SJCRH30 (cell line): ENCODE results near the gene LAMB1. TPM values are rescaled to one million over a fixed set of nuclear protein-coding genes. Genes with fewer than 3 reads are reported as not detected.

Experiments
- DNase-seq, 2 experiments: peaks; one replicate each; pipeline ENCODE4 v3.0.0-alpha.2; 2015 to 2020
- H3K27ac ChIP-seq: fragments of 250-450 bp; sonication (Bioruptor Pico); 2 replicates; pipeline ENCODE4 v1.5.1; 2020; ENCODE audit warnings: mild to moderate bottlenecking, moderate library complexity
- H3K27me3 ChIP-seq: fragments of 250-450 bp; sonication (Bioruptor Pico); 2 replicates; pipeline ENCODE4 v1.5.1; 2020; ENCODE audit warnings: mild to moderate bottlenecking, moderate library complexity
- H3K36me3 ChIP-seq: fragments of 250-450 bp; sonication (Bioruptor Pico); 2 replicates; pipeline ENCODE4 v1.5.1; 2020; ENCODE audit warnings: mild to moderate bottlenecking, moderate library complexity
- H3K4me1 ChIP-seq: fragments of 250-450 bp; sonication (Bioruptor Pico); 2 replicates; pipeline ENCODE4 v1.5.1; 2020; ENCODE audit warnings: mild to moderate bottlenecking, moderate library complexity
- H3K4me3 ChIP-seq: fragments of 250-450 bp; sonication (Bioruptor Pico); 2 replicates; pipeline ENCODE4 v1.5.1; 2020; ENCODE audit warnings: mild to moderate bottlenecking, moderate library complexity
- H3K9me3 ChIP-seq: fragments of 250-450 bp; sonication (Bioruptor Pico); replicated peaks from 2 replicates; pipeline ENCODE4 v1.5.1; 2020; ENCODE audit warnings: mild to moderate bottlenecking, moderate library complexity
- total RNA-seq: library from RNA; depleted of rRNA; stranded (reverse); fragments of >200 nt; shearing (Covaris generic); gene quantifications from 2 replicates; pipeline ENCODE4 v1.2.3, GENCODE V29; 2014

The LAMB1 gene
- total RNA-seq, 1 experiment from 2014 or later, result 106 TPM

DNA sequence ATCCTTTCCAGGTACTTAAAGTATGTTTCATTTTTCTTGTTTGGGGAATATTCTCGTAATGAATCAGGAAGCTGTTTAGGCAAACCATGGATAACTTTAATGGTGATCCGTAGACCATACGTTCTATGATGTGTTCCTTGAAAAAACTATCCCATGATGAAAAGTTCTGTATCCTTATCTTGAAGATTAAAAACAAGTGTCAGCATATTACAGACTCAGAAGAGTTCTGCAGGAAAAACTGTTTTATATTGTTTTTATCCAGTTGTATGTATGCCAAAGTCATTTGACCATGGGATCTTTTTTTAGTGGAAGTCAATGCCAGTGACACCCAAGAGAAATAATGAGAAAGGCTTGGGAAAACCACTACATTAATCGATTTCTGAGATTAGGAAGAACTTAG, 59.9 kb downstream of the LAMB1 start:
- Histone ChIP-seq H3K27ac (no peak overlapping the region), H3K9me3 (no peaks in the 10 kb centered on the region), H3K4me1 (peaks cover 43% of the 10 kb centered on the region), H3K4me3 (no peak overlapping the region), H3K36me3 (peaks cover 56% of the 10 kb centered on the region), H3K27me3 (no peaks in the 10 kb centered on the region)
- no peak for DNase-seq

DNA sequence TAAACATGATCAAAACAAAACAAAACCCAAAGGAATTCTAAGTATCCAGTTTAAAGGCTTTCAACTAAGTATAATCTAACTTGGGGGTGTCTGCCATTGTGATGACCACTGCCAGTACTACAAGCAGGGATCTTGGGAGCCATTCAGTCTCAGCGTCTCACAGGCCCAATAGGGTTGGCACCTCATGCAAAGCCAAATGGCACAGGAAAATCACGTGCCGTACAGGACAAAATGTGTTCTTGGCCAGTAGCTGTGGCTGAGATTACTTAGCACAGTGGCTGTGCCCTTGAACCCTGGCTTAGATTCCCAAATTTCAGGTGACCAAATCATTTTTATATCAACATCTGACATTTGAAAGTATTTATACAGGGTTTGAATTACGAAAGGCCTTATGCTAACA, 62.0 kb downstream of the LAMB1 start:
- H3K4me3 ChIP-seq, result no peak overlapping the region
- no peak for DNase-seq
- peaks cover 42% of the 10 kb centered on the region for H3K4me1 ChIP-seq
- no peak overlapping the region for H3K27ac ChIP-seq
- H3K9me3 ChIP-seq, result no peaks in the 10 kb centered on the region
- H3K36me3 ChIP-seq, result peaks cover 68% of the 10 kb centered on the region
- no peaks in the 10 kb centered on the region for H3K27me3 ChIP-seq

DNA sequence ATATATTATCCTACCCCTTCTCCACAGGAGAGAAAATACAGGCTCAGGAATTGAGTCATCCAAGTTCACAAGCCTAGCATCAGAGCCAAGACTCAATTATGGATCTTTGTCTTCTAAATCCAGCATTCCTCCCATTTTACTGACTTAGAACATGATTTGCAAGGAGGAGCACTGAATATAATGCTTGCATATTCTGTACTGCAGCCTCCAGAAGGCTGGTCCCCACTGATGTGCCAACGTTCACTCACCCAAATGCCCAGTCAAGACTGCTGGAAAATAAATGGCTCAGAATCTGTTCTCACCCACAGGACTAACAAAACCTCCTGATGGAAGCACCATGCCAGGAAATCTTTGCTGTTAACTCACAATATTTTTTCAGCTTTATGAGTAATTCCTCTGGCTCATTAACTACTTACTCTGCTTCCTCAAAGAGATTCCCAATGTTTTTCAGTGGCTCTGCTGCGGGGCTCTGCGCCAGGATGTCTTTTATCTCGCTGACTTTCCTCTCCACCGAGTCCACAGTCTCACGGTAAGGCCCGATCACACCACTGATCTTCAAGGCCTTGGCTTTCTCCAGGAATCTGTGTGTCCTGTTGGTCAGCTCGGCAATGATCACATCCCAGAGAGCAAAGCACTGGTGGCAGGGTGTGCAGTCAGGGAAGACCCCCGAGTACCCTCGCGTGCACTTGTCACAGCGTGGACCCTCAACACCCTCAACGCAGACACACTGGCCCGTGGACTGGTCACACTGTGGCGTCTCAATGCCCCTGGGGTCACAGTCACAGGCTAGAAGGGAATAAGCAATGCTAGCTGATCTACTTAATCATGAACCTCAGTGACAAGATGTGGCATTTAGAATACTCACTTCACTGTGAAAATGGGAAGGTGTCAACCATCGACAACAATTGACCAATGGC, 63.1 kb downstream of the LAMB1 start:
- Histone ChIP-seq H3K9me3 (no peaks in the 10 kb centered on the region), H3K36me3 (peaks cover 74% of the 10 kb centered on the region), H3K4me1 (peaks cover 38% of the 10 kb centered on the region), H3K27me3 (no peaks in the 10 kb centered on the region), H3K27ac (no peak overlapping the region; the same call in 1 of the 2 replicates), H3K4me3 (no peak overlapping the region)
- no peak for DNase-seq

DNA sequence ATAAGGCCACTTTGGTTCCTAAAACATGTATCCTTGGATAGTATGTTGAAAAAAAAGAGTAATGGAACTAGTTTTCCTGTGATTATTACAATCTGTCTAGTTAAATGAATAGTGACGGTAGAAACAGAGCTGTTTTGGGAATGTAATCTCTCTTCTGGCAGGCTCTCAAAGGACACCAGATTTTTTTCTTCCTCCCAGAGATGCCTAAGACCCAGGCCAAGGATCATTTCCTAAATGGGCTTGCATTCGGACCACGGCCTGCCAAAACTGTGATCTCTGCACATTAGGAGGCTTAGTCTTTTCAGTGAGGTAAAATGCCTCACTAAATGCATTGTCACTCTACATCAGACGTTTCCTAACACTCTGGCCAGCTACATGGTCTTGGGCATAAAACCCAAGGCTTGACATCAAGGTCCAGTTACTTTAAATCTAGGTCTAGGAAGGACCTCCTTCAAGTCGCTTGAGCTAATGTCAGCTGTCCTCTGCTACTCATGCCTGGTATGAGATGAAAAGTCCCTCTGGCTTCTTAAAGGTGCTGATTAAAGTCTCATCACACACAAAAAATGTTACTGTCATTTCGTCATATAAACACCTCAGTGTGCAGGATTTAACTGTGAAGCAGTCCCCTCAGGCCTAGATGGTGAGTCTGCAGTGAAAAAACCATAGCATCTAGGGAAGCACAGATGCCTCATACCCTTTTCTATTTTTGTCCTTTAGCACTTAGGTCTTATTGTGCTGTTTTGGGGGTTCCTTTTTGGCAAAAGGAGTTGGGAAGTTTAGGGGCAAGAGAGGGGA, 64.3 kb downstream of the LAMB1 start:
- peak overlapping the region; percentile 7; the same call in 1 of the 2 replicates for H3K27ac ChIP-seq
- peaks cover 46% of the 10 kb centered on the region for H3K4me1 ChIP-seq
- DNase-seq, result no peak
- peaks cover 70% of the 10 kb centered on the region for H3K36me3 ChIP-seq
- H3K27me3 ChIP-seq, result no peaks in the 10 kb centered on the region
- no peaks in the 10 kb centered on the region for H3K9me3 ChIP-seq
- no peak overlapping the region for H3K4me3 ChIP-seq

DNA sequence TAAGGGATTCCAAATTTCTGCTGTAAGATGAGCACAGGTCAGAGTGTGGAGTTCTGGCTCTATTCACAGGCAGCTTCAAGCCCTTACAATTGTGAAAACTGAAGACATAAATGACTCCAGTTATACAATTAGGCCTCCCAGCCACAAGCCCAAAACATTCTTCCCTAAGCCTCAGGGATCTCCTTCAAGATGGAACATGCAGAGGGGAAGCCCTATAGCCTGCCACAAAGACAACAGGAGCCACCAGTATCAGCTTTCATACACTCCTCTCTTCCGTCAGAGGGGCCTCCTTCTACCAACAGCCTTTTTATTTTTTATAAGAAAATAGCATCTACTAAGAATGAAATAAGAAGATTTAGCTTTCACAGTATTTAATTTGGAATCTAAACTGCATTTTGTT, 65.4 kb downstream of the LAMB1 start:
- H3K27me3 ChIP-seq, result no peaks in the 10 kb centered on the region
- no peak overlapping the region for H3K4me3 ChIP-seq
- no peaks in the 10 kb centered on the region for H3K9me3 ChIP-seq
- DNase-seq, result peak; percentile 49 to 76
- no peak overlapping the region; the same call in 1 of the 2 replicates for H3K27ac ChIP-seq
- H3K4me1 ChIP-seq, result peaks cover 57% of the 10 kb centered on the region
- H3K36me3 ChIP-seq, result peaks cover 66% of the 10 kb centered on the region

DNA sequence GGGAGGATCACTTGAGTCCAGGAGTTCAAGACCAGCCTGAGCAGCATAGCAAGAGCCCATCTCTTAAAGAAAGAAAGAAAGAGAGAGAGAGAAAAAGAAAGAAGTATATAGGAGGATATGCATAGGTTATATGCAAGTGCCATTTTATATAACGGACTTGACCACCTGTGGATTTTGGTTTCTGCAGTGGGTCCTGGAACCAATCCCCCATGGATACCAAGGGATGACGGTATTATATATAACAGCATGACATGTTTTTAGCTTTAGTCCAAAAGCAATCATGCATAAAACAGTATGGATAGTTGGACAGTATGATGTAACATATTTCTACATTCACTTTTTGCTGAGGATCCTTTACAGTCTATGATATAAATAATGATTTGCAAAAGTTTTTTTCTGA, 66.6 kb downstream of the LAMB1 start:
- Histone ChIP-seq H3K27me3 (no peaks in the 10 kb centered on the region), H3K4me3 (no peak overlapping the region), H3K36me3 (peaks cover 60% of the 10 kb centered on the region), H3K9me3 (no peaks in the 10 kb centered on the region), H3K27ac (no peak overlapping the region), H3K4me1 (peaks cover 70% of the 10 kb centered on the region)
- no peak for DNase-seq

DNA sequence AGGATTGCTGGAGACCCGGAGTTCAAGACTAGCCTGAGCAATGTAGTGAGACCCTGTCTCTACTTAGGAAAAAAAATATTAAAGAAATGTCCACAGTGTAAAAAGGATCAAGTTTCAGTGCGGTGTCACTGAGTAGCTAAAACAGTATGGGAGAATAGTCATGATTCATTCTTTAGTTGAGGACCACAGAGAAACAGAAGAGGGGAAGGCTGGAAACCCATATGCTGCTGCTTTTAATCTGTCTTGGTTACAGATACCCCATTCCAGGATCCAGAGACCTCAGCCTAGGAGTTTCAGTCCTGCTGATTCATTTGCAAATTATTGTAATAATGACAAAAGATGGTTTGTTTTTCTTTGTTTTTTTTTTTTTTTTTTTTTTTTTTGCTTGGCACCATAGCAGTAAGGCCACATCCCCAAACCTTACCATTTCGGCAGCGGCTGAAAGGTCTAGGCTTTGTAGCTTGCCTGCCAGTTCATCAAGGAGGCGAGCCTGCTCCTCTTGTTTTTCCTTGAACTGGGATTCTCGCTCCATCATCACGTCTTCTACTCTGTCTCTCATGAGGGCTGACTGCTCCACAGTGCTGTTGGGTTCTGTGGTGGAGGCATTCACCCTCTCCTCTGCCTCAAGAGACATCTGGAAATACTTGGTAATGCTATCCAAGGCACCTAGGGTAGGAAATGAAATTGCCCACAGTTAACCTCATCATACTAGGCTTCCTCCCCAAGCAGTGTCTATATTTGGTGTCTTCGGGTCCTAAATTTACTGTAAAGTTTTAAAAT, 67.8 kb downstream of the LAMB1 start:
- Histone ChIP-seq H3K36me3 (peaks cover 60% of the 10 kb centered on the region), H3K27me3 (no peaks in the 10 kb centered on the region), H3K9me3 (no peaks in the 10 kb centered on the region), H3K27ac (no peak overlapping the region), H3K4me1 (peaks cover 74% of the 10 kb centered on the region), H3K4me3 (no peak overlapping the region)
- peak in 1 of 2 experiments; percentile 64 for DNase-seq

DNA sequence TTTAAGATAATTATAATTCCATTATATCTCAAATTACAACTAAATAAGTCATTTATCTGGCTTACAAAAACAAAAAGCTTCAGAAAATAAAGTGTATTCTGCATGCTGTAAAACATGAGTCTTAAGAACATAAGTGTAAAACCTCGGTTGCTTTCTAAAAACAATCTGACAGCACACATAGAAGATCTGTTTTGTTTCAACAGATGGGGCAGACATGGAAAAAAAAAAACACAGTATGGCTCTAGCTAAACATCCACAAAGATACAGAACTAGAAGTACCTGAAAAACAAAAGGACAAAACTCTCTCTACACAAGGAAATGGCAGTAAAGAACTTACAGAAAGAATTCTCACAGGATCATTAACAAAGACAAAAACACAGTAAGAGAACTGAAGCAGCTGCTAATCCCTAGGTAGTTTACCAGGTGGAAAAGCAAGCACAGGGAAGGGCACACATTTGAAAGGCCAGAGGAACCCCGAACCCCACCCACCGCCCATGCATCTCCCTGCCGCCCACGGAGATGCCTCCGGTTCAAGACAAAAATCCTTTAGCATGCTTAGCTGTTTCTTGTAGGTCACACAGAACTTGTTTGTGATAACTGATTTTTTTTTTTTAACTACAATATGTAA, 69.5 kb downstream of the LAMB1 start:
- Histone ChIP-seq H3K36me3 (peaks cover 61% of the 10 kb centered on the region), H3K4me3 (no peak overlapping the region), H3K27me3 (no peaks in the 10 kb centered on the region), H3K27ac (peak overlapping the region; percentile 45; the same call in 1 of the 2 replicates), H3K9me3 (no peaks in the 10 kb centered on the region), H3K4me1 (peaks cover 62% of the 10 kb centered on the region)
- no peak for DNase-seq

DNA sequence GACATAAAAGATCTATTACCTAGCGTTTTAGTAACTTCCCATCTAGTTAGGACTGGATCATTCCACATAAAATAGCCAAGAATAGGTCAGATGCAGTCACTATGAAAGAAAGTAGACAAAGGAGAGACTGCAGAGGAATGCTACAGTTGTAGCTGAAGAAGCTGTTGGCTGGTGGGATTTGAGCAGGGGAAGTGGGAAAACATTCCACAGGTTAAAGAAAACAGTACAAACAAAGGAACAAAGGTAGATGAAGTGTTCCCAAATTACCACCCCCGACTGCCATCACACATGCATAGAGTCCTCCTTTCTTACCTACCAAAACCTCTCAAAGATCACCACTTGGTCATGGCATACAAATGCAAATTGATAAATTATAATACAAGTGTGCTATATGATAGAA, 70.2 kb downstream of the LAMB1 start:
- Histone ChIP-seq H3K36me3 (peaks cover 65% of the 10 kb centered on the region), H3K4me3 (no peak overlapping the region), H3K9me3 (no peaks in the 10 kb centered on the region), H3K27me3 (no peaks in the 10 kb centered on the region), H3K4me1 (peaks cover 55% of the 10 kb centered on the region), H3K27ac (peak overlapping the region; percentile 45; the same call in 1 of the 2 replicates)
- DNase-seq, result peak in 1 of 2 experiments; percentile 49

DNA sequence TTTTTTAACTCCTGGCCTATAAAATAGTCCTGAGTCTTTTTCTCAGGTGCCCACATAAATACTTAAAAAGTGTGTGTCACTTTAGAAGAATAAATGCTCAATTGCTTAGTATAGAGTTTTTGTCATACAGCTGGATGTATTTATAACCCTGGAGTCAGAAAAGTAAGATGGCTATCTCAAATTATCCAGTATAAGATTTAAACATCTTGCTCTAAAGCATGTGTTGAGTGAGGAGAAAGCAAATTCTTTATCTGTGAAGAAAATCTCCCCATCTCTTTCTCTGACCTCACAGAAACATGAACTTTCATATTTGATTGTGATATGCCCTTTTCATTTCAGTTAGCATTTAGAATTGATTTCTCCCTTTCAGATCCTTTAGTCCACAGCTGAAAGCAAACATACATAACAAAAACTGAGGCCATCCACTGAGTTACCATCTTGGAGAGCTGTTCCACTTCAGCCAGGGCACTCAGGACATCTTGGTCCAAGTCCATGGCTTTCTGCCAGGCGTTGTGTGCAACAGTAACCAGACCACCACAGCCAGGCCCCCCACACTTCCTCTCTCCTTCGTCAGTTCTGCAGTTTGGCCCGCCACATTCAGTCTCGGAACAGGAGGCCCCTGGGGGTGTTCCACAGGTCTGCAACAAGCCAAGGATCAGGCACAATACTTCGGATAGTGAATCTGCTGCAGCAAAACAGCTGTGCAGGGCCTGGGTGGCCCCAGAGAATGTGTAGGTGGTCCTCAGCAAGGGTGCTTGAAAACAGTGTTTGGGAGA, 71.0 kb downstream of the LAMB1 start:
- DNase-seq, result peak; percentile 91
- no peaks in the 10 kb centered on the region for H3K27me3 ChIP-seq
- H3K4me3 ChIP-seq, result no peak overlapping the region
- peaks cover 46% of the 10 kb centered on the region for H3K4me1 ChIP-seq
- peaks cover 70% of the 10 kb centered on the region for H3K36me3 ChIP-seq
- H3K27ac ChIP-seq, result peak overlapping the region; percentile 45; the same call in 1 of the 2 replicates
- no peaks in the 10 kb centered on the region for H3K9me3 ChIP-seq

DNA sequence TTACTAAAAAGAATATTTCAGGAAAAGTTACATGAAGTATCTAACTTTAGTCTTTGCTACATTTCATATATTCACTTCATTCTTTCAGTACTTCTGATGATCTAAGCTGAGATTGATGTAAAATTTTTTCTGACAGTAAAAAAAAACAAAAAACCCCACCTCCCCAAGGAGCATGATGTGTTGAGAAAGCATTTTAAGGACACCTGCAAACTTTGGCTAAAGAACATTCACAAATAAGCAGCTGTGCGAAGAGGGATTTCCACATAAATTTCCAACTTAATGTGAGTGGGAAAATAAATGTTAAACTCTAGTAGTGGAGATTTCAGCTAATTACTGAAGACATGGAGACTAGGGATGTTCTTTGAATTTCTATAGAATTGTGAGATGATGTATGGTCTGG, 76.5 kb downstream of the LAMB1 start:
- DNase-seq, result no peak
- peaks cover 96% of the 10 kb centered on the region for H3K36me3 ChIP-seq
- H3K4me1 ChIP-seq, result peaks cover 20% of the 10 kb centered on the region
- H3K4me3 ChIP-seq, result no peak overlapping the region
- H3K27ac ChIP-seq, result no peak overlapping the region
- no peaks in the 10 kb centered on the region for H3K27me3 ChIP-seq
- no peaks in the 10 kb centered on the region for H3K9me3 ChIP-seq

DNA sequence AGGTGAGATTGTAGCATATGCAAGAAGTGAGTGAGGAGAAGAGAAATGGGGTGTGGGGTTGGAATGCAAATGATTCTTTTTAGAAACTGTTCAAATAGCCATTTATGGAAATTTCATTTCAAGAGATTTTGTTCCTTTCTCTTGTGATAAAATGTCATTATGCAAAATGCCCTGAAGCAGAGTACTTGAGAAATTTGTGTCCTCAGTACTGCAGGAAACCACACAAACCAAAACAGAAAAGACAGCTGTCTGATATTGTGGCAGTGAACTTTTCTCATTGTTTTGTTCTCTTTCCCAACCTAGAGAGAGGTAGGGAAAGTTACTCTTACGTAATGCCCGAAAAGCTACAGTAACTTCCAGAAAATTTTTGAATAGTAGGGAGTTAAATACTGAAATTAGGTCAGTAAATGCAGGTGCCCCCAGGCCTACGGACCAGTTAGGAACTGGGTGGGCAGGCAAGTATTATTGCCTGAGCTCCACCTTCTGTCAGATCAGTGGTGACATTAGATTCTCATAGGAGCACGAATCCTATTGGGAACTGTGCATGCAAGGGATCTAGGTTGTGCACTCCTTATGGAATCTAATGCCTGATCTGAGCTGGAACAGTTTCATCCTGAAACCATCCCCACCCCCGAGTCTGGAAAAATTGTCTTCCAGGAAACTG, 78.0 kb downstream of the LAMB1 start:
- peak in 1 of 2 experiments; percentile 66 for DNase-seq
- Histone ChIP-seq H3K4me3 (no peak overlapping the region), H3K9me3 (no peaks in the 10 kb centered on the region), H3K27ac (no peak overlapping the region), H3K36me3 (peaks cover 92% of the 10 kb centered on the region), H3K4me1 (peaks cover 24% of the 10 kb centered on the region), H3K27me3 (no peaks in the 10 kb centered on the region)

DNA sequence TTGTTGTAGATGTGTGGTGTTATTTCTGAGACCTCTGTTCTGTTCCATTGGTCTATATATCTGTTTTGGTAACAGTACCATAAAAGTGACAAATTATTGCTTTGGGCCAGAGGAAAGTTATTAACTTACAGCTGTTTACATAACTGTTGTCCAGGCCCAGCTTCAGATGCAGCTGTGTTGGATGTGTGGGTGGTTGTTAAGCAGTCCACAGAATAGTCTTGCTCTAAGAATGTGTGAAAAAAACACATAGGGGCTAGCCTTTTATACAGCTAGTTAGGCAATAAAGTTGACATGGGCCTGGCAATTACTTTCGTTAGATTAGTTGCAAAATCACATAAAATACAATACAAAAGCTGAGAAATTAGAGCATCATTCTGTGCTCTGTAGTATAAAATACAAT, 80.1 kb downstream of the LAMB1 start:
- DNase-seq, result no peak
- no peaks in the 10 kb centered on the region for H3K27me3 ChIP-seq
- H3K4me3 ChIP-seq, result no peak overlapping the region
- peaks cover 29% of the 10 kb centered on the region for H3K4me1 ChIP-seq
- peaks cover 89% of the 10 kb centered on the region for H3K36me3 ChIP-seq
- no peaks in the 10 kb centered on the region for H3K9me3 ChIP-seq
- H3K27ac ChIP-seq, result no peak overlapping the region
